GOT3 (cell line): ENCODE results near the gene HOXB6.

Experiments
- DNase-seq: peaks from one replicate; lab custom pipeline; 2025; ENCODE audit warnings: mixed read lengths; lab: John Stamatoyannopoulos, UW

Gene HOXB6

DNA sequence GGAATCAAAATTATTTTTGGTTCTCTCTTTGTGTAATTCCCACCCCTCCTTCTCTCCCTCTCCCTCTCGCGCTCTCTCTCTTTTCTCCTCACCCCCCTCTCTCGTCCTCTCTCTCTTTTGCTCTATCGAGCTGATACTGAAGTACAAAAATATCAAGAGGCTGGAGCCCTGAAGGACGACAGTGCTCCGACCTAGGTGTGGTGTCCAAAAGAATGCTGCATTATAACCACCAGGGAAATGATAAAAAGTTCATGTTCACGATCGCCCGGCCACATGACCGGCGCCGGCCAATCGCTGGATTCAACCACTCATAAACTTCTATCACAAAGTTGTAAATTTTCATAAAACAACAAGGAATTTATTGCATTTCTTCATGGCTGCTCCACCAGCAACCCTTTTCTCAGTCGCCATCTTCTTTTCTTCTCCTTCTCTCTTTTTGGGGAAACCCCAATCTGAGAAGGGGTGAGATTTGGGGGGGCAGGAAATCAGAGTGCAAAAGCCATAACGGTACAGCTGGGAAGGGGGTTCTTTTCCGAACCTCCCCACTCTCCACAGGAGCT, at the start of gene HOXB6:
Gene HOXB6 (minus strand): TSS at position 217 of the 560 bp plus-strand sequence. CDS start 6,836 bp downstream, outside the sequence.
- no peak for DNase-seq

DNA sequence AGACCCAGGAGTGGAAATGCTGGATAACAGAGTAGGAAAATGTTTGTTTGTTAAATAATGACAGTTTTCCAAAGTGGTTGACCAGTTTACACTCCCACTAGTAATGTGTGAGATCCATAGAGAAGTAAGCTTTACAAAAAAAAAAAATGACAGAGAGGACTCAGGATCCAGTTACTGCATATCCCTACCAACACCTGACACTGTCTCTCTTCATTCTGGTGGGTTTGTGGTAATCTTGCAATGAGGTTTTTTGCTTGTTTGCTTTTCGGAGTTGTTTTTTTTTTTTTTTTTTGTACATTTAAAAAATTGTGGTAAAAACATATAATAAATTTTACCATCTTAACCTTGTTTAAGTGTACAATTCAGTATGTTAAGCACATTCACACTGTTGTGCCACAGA, 45.0 kb upstream of the HOXB6 start:
- no peak for DNase-seq

DNA sequence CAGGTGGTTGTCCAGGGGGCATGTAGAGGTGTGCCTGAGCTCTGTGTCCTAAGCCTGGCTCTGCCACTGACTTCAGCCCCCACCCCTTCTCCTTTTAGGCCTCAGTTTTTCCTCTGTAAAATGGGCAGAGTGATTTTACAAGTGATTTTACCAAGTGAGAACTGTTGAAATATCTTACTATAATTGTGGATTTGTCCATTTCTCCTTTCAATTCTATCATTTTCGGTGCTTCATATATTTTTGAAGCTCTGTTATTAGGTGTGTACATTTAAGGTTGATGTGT, 43.1 kb upstream of the HOXB6 start:
- DNase-seq: no peak

DNA sequence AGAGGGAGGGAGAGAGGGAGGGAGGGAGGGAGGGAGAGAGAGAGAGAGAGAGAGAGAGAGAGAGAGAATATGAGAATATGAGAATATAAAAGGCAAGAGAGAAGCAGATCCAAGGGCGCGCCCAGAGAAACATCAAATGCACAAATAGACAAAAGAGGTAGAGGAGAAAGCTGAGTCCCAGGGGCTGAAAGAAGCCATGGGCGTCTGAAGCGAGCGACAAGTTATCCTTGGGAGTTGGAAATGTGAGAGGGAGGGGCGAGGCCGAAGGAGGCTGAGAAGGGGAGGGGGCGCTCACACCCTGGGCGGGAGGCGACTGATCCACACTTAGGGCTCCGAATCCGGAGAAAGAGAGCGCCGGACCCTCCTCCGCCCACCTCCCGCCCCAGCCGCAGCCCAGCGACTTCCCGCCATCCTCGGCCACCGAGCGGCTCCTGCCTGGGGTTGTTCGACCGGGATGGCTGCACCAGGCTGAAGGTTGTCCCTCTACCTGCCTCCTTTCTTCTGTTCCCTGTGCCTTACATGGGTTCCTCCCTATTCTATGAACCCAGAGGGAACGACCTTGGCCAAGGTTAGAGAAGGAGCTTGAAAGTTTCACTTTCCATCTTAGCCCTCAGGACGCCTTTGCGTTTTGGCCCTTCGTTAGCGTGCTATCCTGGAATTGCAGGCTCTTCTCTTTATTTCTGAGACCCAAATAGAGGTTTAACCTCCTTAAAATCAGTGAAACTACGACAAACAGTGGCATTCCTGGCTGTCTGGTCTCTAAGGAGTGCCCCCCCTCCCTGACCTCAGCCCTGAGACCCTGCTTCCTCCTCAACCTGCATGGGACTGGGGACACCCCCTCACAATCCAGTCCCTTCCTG, 42.5 kb upstream of the HOXB6 start:
- DNase-seq: no peak

DNA sequence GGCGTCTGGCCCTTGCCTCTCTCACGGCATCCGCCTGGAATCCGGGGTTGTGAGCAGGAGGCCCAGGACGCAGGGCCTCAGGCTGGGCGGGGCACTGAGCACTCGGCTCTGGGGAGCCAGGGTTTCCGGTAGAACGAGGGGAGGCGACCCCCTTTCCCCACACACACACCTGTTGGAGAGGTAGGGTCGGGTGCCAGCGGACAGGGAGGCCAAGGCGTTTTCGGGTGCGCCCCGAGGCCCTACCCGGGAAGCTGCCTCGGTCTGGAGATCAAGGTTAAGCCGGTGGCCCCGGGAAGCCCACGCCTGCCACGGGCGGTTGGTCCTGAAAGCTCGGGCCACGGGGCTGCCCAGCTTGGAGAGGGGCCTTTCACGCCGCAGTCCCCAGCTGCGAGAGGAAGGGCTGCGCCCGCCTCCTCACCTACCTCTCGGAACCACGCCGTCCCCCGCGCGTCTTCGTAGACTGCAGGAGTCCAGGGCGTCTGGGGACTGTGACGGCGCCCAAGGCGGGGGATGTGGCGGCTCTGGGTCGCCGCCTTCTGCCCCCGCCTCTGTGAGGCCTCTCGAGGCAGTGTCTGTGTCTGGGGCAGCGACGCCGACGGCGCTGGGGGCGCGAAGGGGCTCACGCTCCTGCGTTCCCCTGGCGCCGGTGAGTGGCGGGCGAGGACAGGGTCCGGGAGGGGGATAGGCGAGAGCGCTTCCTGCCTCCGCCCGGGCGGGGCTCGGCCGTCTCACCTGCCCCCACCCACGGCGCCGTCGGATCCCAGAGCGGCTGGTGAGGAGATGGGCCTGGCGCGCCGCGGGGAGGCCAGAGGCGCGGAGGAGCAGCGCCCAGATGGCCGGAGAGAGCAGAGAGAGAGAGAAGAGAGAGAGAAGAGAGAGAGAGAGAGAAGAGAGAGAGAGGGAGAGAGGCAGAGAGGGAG, 41.7 kb upstream of the HOXB6 start:
- DNase-seq: no peak

DNA sequence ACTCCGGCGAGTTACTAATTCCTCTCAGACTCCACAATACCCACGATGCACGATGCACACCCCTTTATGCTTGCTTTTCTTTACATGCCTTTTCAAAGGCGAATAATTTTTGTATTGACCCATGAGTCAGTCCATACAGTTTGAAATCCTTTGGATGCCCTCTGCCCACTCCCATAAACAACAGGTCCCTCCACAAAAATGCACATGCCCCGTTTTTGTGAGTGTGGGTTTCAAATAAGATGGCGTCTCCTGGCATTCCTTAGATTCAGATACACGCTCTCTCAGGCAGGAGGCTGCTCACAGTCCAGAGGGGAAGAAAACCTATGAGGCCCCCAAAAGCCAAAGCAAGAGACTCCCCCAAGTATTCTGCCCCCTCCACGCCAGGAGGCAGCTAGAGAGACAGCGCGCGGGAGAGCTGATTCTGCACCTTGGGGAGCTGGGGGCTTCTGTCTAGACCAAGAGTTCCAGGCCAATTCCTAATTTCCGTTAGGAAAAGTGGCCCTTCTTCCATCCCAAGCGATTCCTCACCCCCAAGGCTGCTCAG, 40.9 kb upstream of the HOXB6 start:
- DNase-seq: no peak

DNA sequence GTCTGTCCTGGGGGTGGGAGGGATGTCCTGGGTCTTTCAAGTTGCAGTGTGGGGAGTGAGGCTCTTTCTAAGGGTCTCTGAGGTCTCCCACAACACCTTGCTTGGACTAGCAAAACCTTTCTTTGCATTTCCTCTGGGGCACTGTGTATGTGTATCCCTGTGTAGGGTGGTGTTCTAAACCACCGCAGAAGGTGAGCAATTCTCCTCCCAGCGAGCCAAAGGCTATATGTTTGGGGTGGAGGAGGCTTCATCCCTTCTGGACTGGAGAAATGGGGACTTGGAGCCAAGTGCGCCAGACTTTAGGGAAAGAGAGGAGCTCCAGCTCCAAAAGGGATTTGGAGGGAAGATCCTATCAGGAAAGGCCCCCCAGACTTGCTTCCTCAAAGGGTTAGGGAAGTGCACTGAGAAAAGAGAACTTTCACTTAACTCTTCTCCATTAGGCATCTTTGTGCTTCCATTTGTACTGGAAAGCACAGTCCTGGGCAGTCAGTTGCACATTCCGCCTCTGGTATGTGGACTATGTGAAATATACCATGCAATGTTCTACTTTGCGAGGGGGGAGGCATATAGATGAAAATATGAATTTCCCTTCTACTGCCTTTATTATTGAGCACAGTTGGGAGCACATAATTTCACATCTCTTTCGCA, 40.2 kb upstream of the HOXB6 start:
- DNase-seq: no peak

DNA sequence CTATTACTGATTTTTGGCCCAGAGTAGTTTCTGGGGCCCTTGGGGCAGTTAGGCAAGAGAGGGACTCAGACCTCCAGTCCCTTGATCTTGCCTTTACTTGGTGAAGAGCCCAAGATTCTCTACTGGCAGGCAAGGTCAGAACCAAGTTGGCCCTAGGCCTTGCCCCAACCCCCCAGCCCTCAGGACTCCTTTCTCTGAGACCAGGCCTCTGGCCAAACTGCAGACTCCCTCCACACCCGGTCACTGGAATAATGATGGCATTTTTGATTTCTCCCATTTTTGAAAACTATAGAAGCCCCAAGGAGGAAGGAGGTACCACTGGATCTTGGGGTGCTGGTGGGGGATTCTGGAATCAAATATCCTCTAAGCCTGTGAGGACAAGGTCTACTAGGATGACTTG, 39.4 kb upstream of the HOXB6 start:
- no peak for DNase-seq

DNA sequence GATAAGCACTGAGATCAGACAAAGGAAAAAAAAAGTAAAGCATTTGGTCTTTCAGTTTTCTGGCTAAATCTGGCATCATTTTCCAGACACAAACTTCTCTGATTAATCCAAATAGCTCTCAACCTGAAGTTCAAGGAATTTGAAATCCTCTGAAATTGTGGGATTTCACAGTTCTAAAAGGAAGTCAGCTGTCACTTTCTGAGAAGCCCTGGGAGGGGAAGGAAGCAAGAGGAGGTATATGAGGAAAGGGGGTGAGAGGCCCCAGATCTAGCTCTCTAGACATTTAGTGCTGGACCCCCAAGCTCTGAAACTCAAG, 38.9 kb upstream of the HOXB6 start:
- no peak for DNase-seq

DNA sequence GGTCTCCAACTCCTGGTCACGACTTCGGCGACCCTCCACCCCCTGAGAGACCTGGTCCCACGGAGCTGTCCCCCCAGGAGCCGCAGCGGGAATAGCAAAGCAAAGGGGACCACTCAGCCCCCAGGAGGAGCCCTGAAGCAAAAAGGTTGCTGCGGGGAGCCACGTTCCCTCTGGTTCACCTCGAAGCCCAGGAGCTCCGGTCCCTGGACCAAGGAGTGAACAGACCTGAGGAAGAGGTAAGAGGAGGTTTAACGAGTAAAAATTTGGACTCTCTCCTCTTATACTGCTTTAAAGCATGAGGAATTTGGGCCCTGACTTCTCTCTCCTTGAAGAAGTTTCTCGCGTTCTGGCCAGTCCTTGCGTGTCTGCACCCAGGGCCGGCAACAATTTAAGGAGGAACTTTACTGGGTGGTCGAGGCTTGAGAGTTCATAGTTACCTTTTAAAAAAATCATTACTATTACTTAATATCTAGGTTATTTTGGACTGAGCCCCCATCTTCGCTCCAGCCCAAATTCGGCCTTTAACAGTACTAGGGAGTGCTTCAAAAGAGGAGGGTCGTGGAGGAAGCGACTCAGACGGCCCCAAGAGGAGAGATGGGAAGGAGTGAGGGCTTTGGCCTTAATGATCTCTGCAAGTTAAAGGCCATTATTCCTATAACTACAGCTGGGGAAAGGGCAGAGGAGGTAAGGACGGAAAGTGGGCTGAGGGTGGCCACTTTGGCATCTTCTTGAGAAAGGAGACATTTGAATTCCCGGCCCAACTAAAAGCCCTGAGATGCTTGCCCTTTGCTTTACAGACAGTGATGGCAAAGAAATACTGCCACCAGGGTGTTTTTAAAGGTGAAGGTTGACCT, 38.3 kb upstream of the HOXB6 start:
- no peak for DNase-seq

DNA sequence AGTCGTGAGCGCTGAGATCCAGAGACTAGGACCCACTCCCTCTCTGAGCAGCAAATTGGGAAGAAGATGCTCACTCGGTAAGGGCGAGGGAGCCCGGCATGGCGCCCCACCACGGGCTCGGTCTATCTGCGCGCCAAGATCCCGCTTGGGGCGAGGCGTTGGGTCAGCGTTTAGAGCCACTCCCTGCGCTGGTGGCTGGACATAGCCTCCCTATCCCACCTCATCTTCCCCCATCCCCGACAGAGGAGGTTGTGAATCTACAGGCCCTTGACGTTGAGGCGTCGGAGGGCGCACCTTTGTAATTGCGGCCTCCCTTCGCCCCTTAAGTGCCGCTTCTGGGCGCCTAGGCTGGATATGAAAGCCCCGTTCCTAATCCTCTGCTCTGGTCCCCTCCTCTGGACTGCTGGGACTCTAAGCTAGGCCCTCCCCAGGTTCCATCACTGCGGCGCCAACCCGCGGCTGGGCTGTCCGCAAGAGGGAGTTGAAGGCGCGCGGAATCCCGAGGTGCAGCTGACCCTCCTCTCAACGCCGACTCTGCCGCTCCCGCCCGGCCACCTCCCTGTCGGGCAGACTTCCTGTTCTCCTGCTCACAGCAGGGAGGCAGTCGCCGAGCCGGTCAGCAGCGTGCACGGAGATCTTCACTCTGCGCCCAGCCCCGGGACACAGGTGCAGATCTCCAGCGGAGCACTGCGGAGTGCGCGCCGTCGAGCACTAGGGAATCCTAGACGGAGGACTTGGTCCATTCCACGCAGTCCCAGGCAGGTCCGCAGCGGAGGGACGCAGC, 37.5 kb upstream of the HOXB6 start:
- DNase-seq: no peak

DNA sequence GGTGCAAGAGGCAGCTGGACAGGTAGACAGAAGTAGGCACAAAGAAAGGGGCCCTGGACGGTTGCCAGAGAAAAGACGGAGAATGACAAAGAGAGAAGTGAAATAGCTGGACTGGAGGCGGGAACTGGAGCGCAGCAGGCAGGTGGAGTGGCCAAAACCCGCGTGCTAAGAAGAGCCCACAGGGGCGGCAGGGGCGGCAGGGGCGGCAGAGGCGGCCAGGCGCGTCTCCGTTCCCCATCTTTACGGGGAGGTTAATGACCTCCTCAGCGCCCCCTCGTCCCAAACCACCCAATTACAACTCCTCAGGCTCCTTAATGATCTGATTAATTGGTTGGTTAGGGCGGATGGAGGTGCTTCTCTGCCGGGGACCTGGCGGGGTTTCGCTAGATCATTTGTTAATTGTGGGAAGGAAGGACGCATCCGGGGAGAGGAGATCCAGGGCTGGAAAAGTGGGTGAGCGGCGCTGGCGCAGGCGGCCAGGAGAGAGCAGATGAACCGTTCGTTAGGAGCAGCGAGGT, 36.8 kb upstream of the HOXB6 start:
- DNase-seq: no peak

DNA sequence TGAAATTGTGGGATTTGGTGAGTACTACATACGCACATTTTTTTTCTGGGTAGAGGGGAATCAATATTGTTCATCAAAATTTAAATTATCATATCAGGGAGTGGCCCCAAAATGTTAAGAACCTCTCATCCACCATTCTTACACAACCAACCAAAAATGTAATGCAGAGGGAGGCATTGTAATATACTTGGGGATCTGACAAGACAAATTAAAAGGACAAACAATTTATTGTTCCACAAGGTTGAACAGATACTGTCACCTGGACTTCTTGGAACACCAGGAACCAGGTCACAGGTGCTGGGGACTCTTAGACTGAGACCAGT, 36.0 kb upstream of the HOXB6 start:
- DNase-seq: no peak

DNA sequence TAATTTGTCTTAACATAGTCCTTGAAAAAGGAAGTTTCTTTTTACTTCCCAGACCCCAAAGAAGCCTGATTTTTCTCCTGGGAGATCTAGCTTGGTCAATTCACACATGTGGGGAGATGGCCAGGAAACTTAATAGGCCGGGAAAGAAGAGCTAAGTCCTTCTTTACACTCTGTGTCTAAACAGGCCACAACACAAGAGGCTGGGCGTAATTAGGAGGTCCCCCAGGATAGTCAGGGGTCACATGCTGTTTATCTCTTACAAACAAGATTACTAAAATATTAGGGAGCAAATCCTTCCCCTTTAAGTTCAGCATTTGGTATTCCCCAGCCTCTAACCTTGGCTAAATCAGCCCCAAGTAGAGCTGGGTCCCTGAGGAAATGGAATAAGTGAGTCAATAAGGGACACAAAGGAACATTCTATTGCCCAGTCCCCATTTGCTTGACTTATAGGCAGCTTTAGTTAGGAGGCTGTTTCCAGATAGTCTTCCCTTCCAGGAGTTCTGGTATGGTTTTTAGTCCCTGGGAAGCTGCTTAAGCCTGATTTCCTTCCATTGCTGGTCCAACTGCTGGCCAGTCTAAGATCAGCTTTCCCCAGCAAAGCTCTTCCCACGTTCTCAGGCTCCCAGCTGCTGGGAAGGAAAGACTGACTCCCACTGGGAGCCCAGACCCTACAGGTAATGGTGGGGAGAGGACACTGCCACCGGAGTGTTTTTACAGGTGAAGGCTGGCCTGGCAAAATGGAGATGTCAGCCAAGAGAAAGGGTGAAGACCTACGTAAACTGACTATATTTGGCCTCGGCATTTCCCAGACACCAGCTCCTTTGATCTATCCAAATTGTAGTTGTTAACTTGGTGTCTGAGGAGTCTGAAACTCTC, 35.4 kb upstream of the HOXB6 start:
- no peak for DNase-seq

DNA sequence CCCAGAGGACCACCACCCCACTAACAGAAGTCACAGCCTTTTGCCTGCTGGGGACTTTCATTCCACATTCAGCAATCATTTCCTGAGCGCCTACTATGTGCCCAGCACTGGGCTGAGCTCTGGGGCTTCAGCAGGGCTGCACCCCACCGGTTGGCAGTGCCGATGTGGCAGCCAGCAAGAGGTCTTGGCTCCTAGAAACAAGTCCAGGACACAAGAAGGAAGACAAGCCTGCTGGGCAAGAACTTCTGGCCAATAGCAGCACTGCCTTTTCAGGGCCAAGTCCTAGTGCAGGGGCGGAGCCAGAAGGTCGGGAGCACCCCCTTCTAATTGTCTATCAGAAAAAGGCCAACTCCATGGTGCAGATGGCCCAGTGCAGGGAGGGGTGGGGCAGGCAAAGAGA, 34.4 kb upstream of the HOXB6 start:
- DNase-seq: no peak

DNA sequence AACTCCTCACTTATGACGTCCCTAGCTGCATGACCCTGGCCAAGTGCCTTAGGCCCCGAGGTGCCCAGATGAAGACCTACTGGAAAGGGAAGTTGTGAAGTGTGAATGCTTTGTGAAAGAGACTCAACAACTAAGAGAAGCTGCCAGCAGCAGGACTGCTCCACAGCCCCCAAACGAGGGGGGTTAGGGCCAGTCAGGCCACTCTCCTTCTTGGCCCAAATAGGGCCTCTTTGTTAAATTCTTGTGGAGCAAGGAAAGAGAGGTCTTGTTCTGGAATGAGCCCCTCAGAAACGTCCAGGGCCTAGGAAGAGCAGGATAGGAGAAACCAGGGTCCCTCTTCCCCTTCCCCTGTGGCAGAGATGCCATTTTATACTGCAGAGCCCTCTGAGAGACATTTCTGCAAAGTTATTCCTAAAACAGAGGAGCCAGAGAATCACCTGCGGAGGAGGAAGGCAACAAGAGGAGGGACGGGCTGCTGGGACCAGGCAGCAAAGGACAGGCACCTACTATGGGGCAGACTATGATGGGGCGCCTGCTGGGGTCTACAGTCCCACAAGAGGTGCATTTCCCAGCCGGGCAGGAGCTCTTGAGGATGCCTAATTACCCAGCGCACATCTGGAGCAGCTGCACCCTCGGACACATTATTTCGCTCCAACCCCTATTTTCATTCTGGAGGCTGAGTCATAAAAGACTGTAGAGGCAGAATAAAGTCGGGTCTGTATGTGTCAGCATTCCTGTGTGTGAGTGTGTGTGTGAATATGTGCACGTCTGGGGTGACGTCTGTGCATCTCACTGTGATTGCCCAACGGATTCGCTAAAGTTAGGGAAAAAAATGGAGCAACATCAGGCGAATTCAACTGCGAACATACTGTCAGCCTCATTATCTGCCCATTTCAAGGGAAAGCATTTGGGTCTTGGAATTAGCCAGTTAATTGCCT, 32.8 kb upstream of the HOXB6 start:
- DNase-seq: no peak

DNA sequence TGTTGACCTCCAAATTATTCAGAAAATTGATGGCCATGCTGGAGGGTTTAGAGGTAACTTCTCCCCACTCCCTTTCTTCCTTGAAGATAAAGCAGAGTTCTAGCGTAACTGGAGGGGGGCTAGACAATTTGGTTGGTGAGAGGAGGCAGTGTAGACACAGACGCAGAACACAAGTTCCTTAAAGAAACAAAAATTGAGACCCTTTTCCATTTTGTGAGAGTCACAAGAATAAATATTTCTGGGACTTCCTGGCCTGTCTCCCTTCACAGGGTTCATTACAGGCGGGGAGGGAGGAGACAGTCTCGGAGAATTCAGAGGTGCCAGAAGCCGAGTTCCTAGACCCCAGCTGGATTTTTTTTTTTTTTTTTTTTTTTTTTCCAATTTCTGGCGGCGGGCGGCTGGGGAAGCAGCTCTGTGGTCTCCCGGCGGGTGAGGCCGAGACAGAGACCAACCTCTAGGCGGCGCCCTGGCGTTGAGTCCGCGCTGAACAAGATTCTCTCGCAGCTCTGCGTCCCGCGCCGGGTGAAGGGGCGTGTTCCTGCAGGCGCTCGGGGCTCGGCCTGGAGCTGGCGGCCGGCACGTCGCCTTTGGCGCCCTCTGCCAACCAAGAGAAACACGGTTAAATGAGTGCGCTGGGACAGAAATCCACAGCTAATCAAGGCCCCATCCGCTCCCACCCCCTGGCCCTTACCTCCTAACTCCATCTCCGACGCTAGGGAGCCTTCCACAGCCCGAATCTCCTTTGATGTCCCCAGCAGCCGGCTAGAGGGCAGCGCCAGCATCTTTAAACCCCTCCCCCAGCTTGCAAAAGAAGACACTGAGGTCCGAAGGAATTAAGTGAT, 31.6 kb upstream of the HOXB6 start:
- peak; percentile 61 for DNase-seq
